Transverse colon (tissue), 4 donors: ENCODE measurements around the gene UTF1. TPM values are rescaled to one million over a fixed set of nuclear protein-coding genes. Genes with fewer than 3 reads are reported as not detected.

ENCODE experiments used
- DNase-seq: peaks from one replicate; pipeline ENCODE4 v3.0.0-alpha.2; 2019
- H3K27ac ChIP-seq, 4 donors: fragments of 200-600 bp; sonication (generic); 2 replicates each; pipeline ENCODE4 v1.5.1; 2016 to 2018; ENCODE audit warnings: inconsistent platforms in 4 of 4
- H3K27me3 ChIP-seq: fragments of 200-600 bp; sonication (generic); 2 replicates; pipeline ENCODE4 v1.5.1; 2017; ENCODE audit warnings: inconsistent platforms
- H3K36me3 ChIP-seq, 4 donors: fragments of 200-600 bp; sonication (generic); 2 replicates each; pipeline ENCODE4 v1.5.1; 2017 to 2019; ENCODE audit warnings: inconsistent platforms in 4 of 4
- H3K4me1 ChIP-seq, 4 donors: fragments of 200-600 bp; sonication (generic); 2 replicates each; pipeline ENCODE4 v1.5.1; 2017 to 2020; ENCODE audit warnings: inconsistent platforms in 4 of 4
- H3K4me3 ChIP-seq, 4 donors: fragments of 200-600 bp; sonication (generic); 1 replicate in 1 of 4; 2 replicates in 3 of 4; pipeline versions ENCODE4 v1.5.1 to v1.6.1; 2017 to 2019; ENCODE audit warnings: inconsistent platforms in 4 of 4
- H3K9me3 ChIP-seq, 2 donors: fragments of 200-600 bp; sonication (generic); 2 replicates each; pipeline ENCODE4 v1.5.1; 2017 to 2019; ENCODE audit warnings: inconsistent platforms in 2 of 2
- EP300 ChIP-seq: sonication (generic); formaldehyde crosslinking; IDR thresholded peaks from one replicate; pipeline ENCODE4 v1.6.1; 2017; ENCODE audit warnings: antibody characterized with exemption, low read depth
- POLR2A ChIP-seq: fragments of 450-650 bp; IDR thresholded peaks from one replicate; pipeline ENCODE4 v1.6.1; 2016; ENCODE audit warnings: antibody characterized with exemption, mild to moderate bottlenecking, moderate library complexity
- POLR2AphosphoS5 ChIP-seq, 3 donors: sonication (generic); formaldehyde crosslinking; IDR thresholded peaks; one replicate each; pipeline ENCODE4 v1.6.1; 2016; ENCODE audit warnings: antibody characterized with exemption in 3 of 3
- WGBS, 2 donors: methylation state at CpG; one replicate each; pipeline ENCODE4 v1.1.5; 2018; ENCODE audit warnings: low coverage in 1 of 2; 5-methylcytosine and 5-hydroxymethylcytosine counted together
- in situ Hi-C, 4 donors: fragments of 200-750 bp; cut with MboI; loops; one replicate each; pipeline versions ENCODE4 v1.15.0 to v1.15.1; 2017; ENCODE audit warnings: low sequenced_read_pairs in 3 of 4, low pct_ligation_motif_present in 1 of 4, low pct_unique_long_range_greater_than_20kb in 1 of 4
- intact Hi-C: fragments of 100-400 bp; cut with DNase I; formaldehyde crosslinking; loops from one replicate; pipeline ENCODE4 v1.15.1; 2023; ENCODE audit warnings: low total_unique reads
- total RNA-seq, 4 donors: library from RNA; depleted of rRNA; stranded (reverse); fragments of >200 nt; gene quantifications; one replicate each; pipeline ENCODE4 v1.1.0, GENCODE V29; 2016
- TF ChIP-seq, protein P1 (sequence below), 5 experiments: fragments of 200-600 bp in 3 of 5; fragments of 450-650 bp in 2 of 5; sonication (generic) in 3 of 5; IDR thresholded peaks; 1 replicate in 2 of 5; 2 replicates in 3 of 5; pipeline ENCODE4 v1.5.1; 2016 to 2017; ENCODE audit warnings: antibody characterized with exemption in 5 of 5, inconsistent platforms in 3 of 5, mild to moderate bottlenecking in 2 of 5, moderate library complexity in 1 of 5

Gene UTF1
- total RNA-seq, 4 donors from 2014 or later = not detected

DNA sequence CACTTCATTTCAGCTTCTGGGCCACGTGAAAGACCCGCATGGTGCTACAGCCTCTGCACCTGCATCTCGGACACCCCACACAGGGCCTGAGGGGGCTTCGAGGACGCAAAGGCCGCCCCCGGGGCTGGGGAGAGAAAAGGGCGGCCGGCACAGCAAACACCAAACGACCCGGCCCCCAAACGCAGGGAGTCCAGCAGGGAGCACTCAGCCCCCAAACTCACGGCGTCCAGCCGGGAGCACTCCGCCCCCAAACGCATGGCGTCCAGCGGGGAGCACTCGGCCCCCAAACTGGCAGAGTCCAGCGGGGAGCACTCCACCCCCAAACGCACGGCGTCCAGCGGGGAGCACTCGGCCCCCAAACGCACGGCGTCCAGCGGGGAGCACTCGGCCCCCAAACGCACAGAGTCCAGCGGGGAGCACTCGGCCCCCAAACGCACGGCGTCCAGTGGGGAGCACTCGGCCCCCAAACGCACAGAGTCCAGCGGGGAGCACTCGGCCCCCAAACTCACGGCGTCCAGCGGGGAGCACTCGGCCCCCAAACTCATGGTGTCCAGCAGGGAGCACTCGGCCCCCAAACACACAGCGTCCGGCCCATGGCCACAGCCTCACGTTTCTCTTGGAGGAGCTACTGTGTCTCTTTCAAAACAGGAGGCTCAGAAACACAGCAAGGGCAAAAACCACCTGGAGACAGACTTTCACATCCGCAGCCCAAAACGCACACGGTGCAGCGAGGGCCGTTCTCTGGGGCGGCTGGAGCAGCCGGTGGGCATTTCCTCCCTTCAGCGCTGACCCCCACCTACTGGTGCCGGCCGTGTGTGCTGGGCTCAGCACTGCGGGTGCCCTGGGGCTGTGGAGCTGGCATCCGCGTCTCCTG is 27.0 kb upstream of the UTF1 start:
- H3K27me3 ChIP-seq = peaks cover 7% of the 10 kb centered on the region
- intact Hi-C loops (no loop called here), in situ Hi-C loops (no loop called here)
- WGBS, 2 donors = 87% methylated on average over 56 of the region's 62 CpGs; no CpG with 5 or more reads in 1 of the 2 donors
- H3K36me3 ChIP-seq = no peaks in the 10 kb centered on the region
- no peaks in the 10 kb centered on the region for H3K9me3 ChIP-seq
- DNase-seq = no peak
- H3K4me3 ChIP-seq = no peak overlapping the region
- no peaks in the 10 kb centered on the region for H3K4me1 ChIP-seq
- H3K27ac ChIP-seq = no peak overlapping the region
- TF ChIP-seq POLR2AphosphoS5 (IDR thresholded peaks at IDR 0.05) = no peak
- TF ChIP-seq, protein P1, sequence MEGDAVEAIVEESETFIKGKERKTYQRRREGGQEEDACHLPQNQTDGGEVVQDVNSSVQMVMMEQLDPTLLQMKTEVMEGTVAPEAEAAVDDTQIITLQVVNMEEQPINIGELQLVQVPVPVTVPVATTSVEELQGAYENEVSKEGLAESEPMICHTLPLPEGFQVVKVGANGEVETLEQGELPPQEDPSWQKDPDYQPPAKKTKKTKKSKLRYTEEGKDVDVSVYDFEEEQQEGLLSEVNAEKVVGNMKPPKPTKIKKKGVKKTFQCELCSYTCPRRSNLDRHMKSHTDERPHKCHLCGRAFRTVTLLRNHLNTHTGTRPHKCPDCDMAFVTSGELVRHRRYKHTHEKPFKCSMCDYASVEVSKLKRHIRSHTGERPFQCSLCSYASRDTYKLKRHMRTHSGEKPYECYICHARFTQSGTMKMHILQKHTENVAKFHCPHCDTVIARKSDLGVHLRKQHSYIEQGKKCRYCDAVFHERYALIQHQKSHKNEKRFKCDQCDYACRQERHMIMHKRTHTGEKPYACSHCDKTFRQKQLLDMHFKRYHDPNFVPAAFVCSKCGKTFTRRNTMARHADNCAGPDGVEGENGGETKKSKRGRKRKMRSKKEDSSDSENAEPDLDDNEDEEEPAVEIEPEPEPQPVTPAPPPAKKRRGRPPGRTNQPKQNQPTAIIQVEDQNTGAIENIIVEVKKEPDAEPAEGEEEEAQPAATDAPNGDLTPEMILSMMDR (IDR thresholded peaks at IDR 0.05) = no peak
- TF ChIP-seq POLR2A = no peak
- TF ChIP-seq EP300 = no peak

DNA sequence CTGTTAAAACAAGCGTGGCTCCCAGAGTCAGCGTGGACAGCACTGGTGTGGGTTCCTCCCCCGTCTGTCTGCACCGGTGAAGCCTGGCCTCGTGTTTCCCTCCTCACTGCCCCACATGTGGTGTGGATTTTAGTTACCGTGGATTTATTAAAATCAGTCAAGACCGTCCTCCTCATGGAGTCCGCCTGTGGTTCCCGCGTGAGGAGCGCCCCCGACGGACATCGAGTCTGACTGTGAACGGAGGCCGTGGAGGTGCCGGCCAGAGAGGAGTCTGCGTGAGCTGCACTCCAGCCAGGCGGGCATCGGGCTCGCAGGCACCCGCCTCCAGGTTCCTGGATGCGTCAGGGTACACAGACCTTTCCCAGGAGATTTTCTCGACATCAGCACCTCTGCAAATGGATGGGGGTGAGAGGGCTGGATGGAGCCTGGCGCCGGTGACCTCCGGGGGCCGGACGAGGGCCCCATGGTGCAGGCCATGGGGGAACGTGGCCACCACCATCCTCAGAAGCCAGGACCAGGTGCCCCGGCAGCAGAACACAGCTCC is 26.3 kb upstream of the UTF1 start:
- Histone ChIP-seq H3K9me3 (no peaks in the 10 kb centered on the region), H3K4me1 (no peaks in the 10 kb centered on the region), H3K36me3 (no peaks in the 10 kb centered on the region), H3K4me3 (no peak overlapping the region), H3K27me3 (peaks cover 7% of the 10 kb centered on the region), H3K27ac (no peak overlapping the region)
- DNase-seq = no peak
- in situ Hi-C loops (no loop called here), intact Hi-C loops (no loop called here)
- 88% methylated on average over 29 of the region's 31 CpGs; no CpG with 5 or more reads in 1 of the 2 donors for WGBS, 2 donors
- TF ChIP-seq, protein P1 (IDR thresholded peaks at IDR 0.05) = no peak
- TF ChIP-seq POLR2AphosphoS5 (IDR thresholded peaks at IDR 0.05) = no peak
- no peak for TF ChIP-seq POLR2A
- no peak for TF ChIP-seq EP300

DNA sequence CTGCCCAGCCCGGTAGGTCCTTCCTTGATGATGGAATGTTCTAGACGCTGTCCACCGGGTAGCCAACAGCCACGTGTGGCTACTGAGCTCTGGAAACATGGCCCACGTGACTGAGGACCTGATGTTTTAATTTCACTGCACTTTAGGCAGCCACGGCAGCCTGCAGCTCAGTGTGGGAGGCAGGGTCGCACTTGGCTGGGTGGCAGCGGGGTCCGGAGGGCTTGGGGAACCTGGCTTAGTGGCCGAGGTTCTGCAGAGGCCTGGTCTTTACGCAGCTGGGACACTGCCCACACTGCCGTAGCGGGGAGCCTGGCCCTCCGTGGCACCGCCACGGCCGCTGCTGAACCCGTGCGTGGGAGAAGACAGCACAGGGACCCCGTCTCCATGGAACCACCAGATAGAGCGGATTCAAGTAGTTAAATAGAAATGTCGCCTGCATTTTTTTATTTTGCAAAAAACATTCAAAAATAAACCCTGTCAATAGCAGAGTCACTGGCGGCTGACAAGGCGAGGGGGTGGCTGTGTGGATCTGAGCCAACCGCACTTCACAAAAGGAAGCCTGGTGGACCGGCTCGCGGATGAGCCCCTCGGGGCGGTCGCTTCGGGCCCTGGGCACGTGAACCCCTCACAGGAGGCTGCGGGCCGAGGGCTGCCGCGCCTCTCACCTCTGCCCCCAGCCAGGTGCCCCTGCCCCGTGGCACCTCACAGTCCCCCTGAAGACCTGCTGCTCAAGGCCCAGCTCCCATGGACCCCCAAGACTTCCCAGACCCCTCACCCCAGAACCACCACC is 25.6 kb upstream of the UTF1 start:
- H3K27ac ChIP-seq = no peak overlapping the region
- H3K27me3 ChIP-seq = peaks cover 6% of the 10 kb centered on the region
- DNase-seq = no peak
- no peaks in the 10 kb centered on the region for H3K36me3 ChIP-seq
- no peaks in the 10 kb centered on the region for H3K9me3 ChIP-seq
- no peak overlapping the region for H3K4me3 ChIP-seq
- in situ Hi-C loops (no loop called here), intact Hi-C loops (no loop called here)
- WGBS, 2 donors = 86% methylated on average over 35 of the region's 38 CpGs; no CpG with 5 or more reads in 1 of the 2 donors
- no peak for TF ChIP-seq EP300
- TF ChIP-seq, protein P1 (IDR thresholded peaks at IDR 0.05) = no peak
- no peak for TF ChIP-seq POLR2AphosphoS5 (IDR thresholded peaks at IDR 0.05)
- no peak for TF ChIP-seq POLR2A
- H3K4me1 ChIP-seq = no peaks in the 10 kb centered on the region

DNA sequence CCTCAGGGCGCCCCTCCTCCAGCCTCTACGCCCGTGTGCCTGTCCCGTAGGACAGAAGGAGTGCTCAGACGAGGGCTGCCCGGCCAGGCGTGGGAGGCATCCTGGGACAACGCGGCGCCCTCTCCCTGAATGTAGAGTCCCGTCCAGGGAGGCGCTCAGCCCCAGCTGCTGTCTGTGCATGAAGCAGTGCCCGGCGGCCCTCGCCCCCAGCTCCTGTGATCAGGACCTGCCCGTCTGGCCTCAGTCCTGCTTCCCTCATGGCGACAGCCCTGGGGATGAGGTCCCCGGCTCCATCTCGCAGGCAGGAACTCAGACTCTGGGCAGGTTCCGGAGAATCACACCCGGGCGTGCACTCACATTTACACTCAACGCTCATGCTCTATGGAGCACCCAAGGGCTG is 24.9 kb upstream of the UTF1 start:
- intact Hi-C loops (no loop called here), in situ Hi-C loops (no loop called here)
- 86% methylated on average over 15 of the region's 23 CpGs; no CpG with 5 or more reads in 1 of the 2 donors for WGBS, 2 donors
- no peak overlapping the region for H3K27ac ChIP-seq
- H3K4me1 ChIP-seq = no peaks in the 10 kb centered on the region
- H3K36me3 ChIP-seq = no peaks in the 10 kb centered on the region
- no peak for DNase-seq
- H3K27me3 ChIP-seq = no peaks in the 10 kb centered on the region
- H3K4me3 ChIP-seq = no peak overlapping the region
- TF ChIP-seq POLR2A = no peak
- TF ChIP-seq, protein P1 (IDR thresholded peaks at IDR 0.05) = no peak
- no peak for TF ChIP-seq POLR2AphosphoS5 (IDR thresholded peaks at IDR 0.05)
- no peak for TF ChIP-seq EP300
- no peaks in the 10 kb centered on the region for H3K9me3 ChIP-seq
